ENCODE data around the gene GNPTAB.
"Not testable (repeated sequence)": the region's sequence is repeated elsewhere in the genome, so short reads cannot be mapped to it uniquely, and the experiment has no call there.

The GNPTAB gene

GRCh38 chr12:101854747-101855146 is 24.0 kb upstream of the GNPTAB start:
- no peak for DNase-seq (ENCODE audit: extremely low read depth in 1 of 2, low read depth in 1 of 2)

- no peak for DNase-seq (ENCODE audit: extremely low read depth in 1 of 2, low read depth in 1 of 2)
Measured at GRCh38 chr12:101852998-101853397, 22.2 kb upstream of the GNPTAB start.

- DNase-seq (ENCODE audit: extremely low read depth in 1 of 2, low read depth in 1 of 2) = no peak
Measured at GRCh38 chr12:101850199-101850598, 19.4 kb upstream of the GNPTAB start.

- DNase-seq (ENCODE audit: extremely low read depth in 1 of 2, low read depth in 1 of 2) = no peak
Measured at GRCh38 chr12:101847325-101847724, 16.6 kb upstream of the GNPTAB start.

- no peak for DNase-seq (ENCODE audit: extremely low read depth in 1 of 2, low read depth in 1 of 2)
Measured at GRCh38 chr12:101845137-101845711, 14.5 kb upstream of the GNPTAB start.

- DNase-seq (ENCODE audit: extremely low read depth in 1 of 2, low read depth in 1 of 2) = no peak
Measured at GRCh38 chr12:101841069-101841468, 10.3 kb upstream of the GNPTAB start.

- peak in 1 of 2 donors; percentile 47 for DNase-seq (ENCODE audit: extremely low read depth in 1 of 2, low read depth in 1 of 2)
Measured at GRCh38 chr12:101839324-101840283, 8.8 kb upstream of the GNPTAB start.

GRCh38 chr12:101838628-101839323 is 8.0 kb upstream of the GNPTAB start:
- DNase-seq (ENCODE audit: extremely low read depth in 1 of 2, low read depth in 1 of 2) = no peak

- no peak for DNase-seq (ENCODE audit: extremely low read depth in 1 of 2, low read depth in 1 of 2)
Measured at GRCh38 chr12:101832030-101832429, 1.3 kb upstream of the GNPTAB start.

- no peak for DNase-seq (ENCODE audit: extremely low read depth in 1 of 2, low read depth in 1 of 2)
Measured at GRCh38 chr12:101829639-101830366, 956 bp downstream of the GNPTAB start.

GRCh38 chr12:101828463-101829196 is 2.1 kb downstream of the GNPTAB start:
- no peak for DNase-seq (ENCODE audit: extremely low read depth in 1 of 2, low read depth in 1 of 2)

GRCh38 chr12:101826766-101827368 is 3.9 kb downstream of the GNPTAB start:
- no peak for DNase-seq (ENCODE audit: extremely low read depth in 1 of 2, low read depth in 1 of 2)

GRCh38 chr12:101824831-101825230 is 5.9 kb downstream of the GNPTAB start:
- DNase-seq (ENCODE audit: extremely low read depth in 1 of 2, low read depth in 1 of 2) = no peak

- peak; percentile 38 to 50 for DNase-seq (ENCODE audit: extremely low read depth in 1 of 2, low read depth in 1 of 2)
Measured at GRCh38 chr12:101823891-101824290, 6.9 kb downstream of the GNPTAB start.

GRCh38 chr12:101823039-101823438 is 7.7 kb downstream of the GNPTAB start:
- DNase-seq (ENCODE audit: extremely low read depth in 1 of 2, low read depth in 1 of 2) = no peak

GRCh38 chr12:101819467-101819866 is 11.3 kb downstream of the GNPTAB start:
- no peak for DNase-seq (ENCODE audit: extremely low read depth in 1 of 2, low read depth in 1 of 2)

GRCh38 chr12:101818689-101819088 is 12.1 kb downstream of the GNPTAB start:
- not testable (repeated sequence) for DNase-seq (ENCODE audit: extremely low read depth in 1 of 2, low read depth in 1 of 2)

- DNase-seq (ENCODE audit: extremely low read depth in 1 of 2, low read depth in 1 of 2) = no peak
Measured at GRCh38 chr12:101813117-101813516, 17.6 kb downstream of the GNPTAB start.

- DNase-seq (ENCODE audit: extremely low read depth in 1 of 2, low read depth in 1 of 2) = not testable (repeated sequence)
Measured at GRCh38 chr12:101812716-101813115, 18.0 kb downstream of the GNPTAB start.

- DNase-seq (ENCODE audit: extremely low read depth in 1 of 2, low read depth in 1 of 2) = not testable (repeated sequence)
Measured at GRCh38 chr12:101811342-101811741, 19.4 kb downstream of the GNPTAB start.
